ENCODE data around the gene PPP1CA.

- TF ChIP-seq POLR2A (IDR thresholded peaks at IDR 0.05; ENCODE audit: low read length) = no peak
- no peak for TF ChIP-seq GATA1 (IDR thresholded peaks at IDR 0.05; ENCODE audit: low read depth, low read length)
Observed at GRCh38 chr11:67438158-67438902, 36.7 kb upstream of the PPP1CA start.

Data from erythroblast (primary cell).